HG03175 (cell line): ENCODE data around the gene TOMT.

Experiments
- ATAC-seq: cut with Tn5 transposase; IDR thresholded peaks from one replicate; pipeline ENCODE4 v1.9.1; 2021; ENCODE audit warnings: mild to moderate bottlenecking, moderate library complexity; ENCODE audit not compliant: unreplicated experiment

TOMT gene, protein sequence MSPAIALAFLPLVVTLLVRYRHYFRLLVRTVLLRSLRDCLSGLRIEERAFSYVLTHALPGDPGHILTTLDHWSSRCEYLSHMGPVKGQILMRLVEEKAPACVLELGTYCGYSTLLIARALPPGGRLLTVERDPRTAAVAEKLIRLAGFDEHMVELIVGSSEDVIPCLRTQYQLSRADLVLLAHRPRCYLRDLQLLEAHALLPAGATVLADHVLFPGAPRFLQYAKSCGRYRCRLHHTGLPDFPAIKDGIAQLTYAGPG

DNA sequence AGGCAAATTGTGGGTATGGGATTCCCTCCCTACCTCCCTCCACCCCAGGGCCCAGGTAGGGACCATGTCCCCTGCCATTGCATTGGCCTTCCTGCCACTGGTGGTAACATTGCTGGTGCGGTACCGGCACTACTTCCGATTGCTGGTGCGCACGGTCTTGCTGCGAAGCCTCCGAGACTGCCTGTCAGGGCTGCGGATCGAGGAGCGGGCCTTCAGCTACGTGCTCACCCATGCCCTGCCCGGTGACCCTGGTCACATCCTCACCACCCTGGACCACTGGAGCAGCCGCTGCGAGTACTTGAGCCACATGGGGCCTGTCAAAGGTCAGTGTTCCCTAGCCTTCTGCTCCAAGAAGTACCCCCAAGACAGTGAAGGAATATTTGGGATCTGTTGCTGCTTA is at the start of gene TOMT:
Gene TOMT (plus strand): TSS at position 37 of the 400 bp plus-strand sequence. CDS start 28 bp downstream, at position 65.
- ATAC-seq, result no peak

DNA sequence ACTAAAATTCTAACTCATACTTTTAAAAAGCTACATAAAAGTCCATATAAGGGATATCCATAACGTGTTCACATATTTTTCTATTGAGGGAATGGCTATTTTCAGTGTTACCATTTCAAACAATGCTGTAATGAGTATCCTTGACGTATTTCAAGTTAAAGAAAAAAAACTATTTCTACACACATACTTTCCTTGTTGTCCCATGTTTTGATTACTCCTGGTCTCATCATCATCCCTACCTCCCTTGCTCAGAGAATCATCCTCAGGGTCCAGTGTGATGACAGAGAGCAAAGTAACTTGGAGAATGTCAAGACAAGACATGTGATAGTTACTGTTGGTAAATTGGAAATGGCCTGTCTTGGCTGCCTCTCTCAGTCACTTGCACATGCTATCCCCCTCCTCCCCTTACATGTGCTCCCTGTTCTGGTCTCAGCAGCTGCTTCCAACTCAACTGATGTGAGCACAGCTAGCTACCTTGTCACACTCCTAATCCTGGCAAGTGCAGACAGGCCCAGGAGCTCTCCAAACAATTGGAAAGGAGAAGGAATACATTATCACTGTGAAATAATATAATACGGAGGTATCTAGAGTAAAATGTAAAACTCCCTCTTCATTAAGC is 47.2 kb upstream of the TOMT start:
- no peak for ATAC-seq

DNA sequence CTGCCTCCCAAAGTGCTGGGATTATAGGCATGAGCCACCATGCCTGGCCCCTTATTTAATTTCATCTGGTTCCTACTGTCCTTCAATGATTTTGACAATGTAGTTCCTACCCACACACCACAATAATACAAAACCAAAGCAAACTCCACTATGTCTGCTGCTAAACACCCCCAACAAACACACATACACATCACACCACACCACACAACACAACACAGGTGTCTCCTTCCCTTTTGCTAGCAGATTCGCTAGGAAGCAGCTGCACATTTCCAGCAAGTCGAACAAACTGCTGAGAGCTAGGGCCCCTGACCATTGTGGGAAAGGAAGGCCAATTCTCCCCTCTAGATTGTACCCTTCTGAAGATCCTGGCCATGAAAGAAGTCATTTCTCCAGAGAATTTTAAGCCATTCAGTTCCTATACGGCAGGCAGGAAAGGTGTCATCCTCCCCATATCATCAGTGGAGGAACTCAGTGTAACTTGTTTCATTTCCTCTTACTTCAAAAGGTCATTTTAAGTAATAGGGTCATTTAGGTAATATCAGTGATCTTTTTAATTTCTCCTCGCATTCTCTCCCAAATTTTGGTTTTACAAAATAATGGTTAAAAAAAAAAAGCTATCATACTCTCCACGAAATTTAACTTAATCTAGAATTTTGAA is 43.9 kb upstream of the TOMT start:
- ATAC-seq, result no peak

DNA sequence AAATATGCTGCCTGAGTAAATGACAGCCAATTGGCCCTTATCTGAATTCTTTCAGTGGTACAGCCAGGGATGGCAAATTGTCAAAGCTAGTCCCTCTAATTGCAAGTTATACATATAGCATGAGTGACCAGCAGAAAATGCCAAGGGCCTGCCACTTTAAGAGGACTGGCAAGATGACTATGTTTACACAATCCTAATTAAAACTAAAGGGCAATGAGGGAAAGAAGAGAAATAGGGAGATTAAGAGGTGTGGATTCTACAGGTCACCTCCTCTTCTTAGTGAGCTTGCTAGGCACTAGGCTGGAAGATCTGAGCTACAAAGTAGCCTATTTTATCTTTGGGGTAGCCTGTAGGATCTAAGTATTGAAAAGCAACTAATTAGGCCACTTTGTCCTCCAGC is 38.9 kb upstream of the TOMT start:
- no peak for ATAC-seq

DNA sequence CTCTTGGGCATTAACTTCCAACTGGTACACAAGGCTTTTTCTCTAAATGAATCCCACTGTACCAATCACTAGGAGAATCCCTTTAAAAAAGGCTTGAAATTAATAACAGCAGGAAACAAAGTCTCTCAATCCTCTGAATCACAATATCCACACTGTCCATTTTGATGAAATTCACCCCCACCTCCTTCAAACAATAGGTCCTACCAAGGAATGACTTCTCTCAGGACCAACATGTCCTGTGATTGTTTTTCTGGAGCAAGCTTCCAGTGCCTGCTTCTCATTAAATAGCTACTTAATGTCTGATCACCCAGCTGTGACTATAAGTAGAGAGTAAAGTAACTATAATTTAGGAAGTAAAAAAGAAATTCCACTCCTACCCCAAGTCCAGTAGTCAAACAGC is 38.5 kb upstream of the TOMT start:
- no peak for ATAC-seq

DNA sequence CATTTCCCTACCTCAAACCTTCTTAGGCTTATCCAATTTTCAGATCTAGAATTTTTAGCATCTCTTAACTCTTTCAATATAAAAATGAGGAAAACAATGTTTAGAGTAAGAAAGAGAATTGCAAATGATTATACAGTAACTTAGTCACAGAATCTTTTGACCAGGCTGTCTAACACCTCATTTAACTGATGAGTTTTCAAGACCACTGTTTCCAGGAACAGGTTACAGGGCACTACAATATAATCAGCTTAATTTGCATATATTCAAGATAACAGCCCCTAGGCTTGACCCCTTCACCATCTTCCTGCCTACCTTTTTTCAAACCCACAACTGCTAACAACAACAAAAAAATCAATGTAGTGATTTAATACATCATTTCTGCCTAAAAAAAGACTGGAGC is 38.0 kb upstream of the TOMT start:
- no peak for ATAC-seq

DNA sequence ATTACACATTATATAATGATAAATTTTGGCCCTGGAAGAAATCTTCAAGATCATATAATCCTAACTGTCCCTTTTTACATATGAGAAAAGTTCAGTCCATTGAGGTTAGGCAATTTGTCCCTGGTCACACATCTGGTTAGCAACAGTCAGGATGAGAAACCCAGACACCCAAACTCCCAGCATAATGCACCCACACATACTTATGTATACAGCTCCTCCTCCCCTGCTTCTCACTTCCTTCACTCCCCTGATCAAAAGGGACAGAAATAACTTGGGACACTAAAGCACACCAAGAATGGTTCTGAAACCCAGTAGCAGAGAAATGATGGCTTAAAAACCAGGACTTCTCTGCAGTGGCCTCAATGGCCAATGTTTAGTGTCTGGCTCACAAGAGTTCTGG is 36.5 kb upstream of the TOMT start:
- ATAC-seq, result no peak

DNA sequence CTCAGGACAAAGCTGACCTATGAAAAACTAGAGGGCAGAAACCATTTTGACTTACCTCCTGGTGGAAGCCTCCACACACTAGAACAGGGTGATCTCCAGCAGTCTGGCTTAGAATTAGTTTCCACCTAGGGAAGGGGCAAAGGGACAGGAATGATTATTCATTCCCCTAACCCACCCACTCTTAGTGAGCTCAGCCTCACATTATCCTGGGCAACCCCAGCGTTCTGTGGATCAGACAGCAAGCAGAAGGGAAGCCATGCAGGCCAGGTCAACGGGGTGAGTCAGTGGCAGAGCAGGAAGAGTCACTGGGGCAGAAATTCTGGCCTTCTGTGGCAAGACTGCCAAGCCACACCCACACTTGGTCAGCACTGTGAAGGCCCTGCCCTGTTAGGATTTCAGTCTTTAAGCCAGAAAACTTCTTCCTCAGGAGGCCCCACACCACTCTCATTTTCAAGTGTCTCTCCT is 35.9 kb upstream of the TOMT start:
- ATAC-seq, result peak; percentile 64

DNA sequence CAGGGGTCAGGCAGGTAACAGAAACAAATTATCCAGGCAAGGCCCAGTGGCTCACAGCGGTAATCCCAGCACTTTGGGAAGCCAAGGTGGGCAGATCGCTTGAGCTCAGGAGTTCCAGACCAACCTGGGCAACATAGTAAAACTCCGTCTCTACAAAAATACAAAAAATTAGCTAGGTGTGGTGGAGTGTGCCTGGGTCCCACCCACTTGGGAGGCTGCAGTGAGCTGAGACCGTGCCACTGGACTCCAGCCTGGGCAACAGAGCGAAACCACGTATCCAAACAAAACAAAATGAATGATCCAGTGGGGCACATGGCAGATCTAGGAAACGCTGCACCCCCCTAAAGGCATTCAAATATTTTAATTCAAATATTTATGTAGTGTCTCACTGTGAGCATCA is 35.2 kb upstream of the TOMT start:
- ATAC-seq, result no peak

DNA sequence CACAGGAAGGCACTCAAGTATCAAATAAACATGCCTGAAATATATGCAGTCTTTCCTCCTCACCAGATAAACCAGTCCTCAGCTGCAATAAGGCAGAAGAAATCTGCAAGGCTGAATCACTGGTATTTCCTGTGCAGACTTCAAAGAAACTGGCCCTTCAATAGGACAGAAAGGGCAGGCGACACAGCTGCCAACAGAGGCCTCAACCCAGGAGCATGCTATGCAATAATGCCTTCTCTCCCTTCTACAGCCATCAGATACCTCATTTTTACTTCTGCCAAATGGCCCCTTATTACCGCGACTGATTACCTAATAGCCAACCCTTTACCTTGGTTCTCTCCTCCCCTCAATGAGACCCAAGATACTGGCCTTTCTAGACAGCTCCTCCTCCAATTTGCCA is 33.4 kb upstream of the TOMT start:
- no peak for ATAC-seq

DNA sequence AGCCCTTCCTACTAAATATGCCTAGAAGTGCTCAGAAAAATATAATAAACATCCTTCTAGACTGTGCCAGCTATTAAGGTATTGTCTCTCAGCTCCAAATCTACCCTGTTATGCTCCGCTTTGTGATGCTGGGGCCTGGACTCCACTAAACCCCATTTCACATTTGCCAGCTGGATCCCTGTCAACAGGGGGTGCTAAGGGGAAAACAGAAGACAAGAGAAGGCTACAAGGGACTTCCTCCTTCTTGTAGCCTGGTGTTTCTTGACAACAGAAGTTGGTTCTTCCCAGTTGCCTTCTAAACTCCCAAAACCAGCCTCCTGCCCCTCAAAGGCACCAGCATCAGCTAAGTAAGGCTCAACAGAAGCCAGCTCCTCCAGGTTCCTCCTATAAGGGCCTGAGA is 30.6 kb upstream of the TOMT start:
- no peak for ATAC-seq

DNA sequence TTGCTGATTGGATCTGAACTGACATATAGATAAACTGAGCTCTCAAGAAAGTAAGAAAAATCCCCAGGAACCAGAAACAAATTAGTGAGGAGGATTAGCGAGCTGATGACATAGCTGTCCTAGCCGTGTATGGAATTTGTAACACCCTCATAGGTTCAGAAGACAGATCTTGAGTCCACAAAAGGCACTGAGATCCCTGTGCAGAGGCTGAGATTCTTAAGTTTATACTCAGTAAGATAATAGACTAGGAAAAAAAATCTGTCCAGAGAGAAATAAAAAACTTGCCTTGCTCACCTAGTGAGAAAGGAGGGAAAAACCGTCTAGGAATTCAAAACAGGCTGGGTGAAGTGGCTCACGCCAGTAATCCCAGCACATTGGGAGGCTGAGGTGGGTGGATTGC is 30.0 kb upstream of the TOMT start:
- no peak for ATAC-seq

DNA sequence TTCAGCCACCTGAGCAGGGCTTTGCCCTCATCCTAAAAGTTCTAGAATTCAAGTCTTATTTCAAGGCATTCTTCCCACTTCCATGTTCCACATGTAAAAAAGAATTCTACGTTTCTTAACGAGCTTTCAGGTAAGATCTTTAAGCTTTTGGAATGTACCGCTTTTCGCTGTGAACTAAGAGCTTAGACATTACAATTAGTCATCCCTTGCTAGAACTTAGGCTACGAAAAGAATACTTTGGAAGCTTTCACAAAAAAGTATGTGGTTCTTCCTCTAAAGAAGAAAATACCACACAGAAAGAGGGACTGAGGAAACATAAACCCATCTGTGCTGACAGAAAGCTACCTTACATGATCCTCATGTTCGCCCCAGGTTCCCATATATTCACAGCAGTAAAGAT is 27.2 kb upstream of the TOMT start:
- ATAC-seq, result no peak

DNA sequence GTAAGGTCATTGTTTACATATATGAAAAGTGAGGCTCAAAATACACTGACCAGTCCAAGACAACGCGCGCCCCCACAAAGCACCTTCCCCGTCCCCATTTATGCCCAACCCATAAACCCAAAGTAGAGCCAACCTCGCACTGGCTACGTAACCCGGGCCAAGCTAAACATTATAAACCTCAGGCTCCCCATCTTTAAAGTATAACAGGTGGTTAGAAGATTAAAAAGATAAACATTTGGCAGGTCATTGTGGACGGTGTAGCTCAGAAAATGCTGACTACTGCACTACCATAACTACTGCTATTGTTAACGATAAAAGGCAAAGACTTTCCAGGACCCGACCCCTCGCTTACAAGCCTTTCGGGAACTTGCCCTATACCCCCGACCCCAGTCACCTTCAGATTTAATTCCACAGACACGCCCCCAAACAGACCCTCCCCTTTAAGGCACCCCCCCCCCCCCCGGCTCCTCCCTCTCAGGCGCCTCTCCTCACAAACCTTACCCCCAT is 25.9 kb upstream of the TOMT start:
- no peak for ATAC-seq

DNA sequence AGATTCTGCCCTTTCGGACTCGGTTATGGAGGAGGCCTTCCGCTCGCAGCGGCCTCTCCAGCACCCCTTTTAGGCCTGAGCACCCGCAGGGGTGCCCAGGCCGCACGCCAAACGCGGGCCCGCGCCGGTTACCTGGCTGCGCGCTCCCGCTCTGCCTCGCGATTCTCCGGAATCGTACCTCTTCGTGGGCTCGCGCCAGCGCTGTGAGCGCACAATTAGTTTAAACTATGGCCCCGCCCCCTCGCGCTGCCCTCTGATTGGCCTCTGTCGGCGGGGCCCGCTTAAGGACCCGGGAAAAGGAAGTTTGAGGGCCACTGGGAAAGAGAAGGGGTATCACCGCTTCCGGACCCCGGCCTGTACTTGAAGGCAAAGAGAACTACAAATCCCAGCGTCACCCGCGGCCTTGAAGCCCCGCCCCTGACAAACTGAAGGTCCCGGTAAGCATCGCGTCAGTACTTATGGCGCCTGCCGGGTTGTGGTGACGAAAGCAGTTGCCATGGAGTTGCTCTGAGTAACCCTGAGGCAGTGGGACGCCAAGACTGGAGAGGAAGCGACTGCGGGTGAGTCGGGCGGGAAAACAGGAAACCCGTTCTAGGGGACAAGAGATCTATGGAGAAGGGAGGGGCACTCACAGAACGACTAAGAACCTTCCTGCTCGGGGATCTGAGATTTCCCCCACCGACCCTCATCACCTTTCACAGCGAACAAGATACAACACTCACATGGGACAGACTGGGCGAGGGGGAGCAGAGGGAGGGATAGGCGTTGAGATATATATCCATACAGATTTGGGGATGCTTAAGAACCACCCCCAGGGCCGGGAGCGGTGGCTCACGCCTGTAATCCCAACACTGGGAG is 25.2 kb upstream of the TOMT start, which contains the start of the genes LRRC51 and NUMA1:
Gene LRRC51 (plus strand): TSS at position 525 of the 858 bp plus-strand sequence. CDS start 8,234 bp downstream, outside the sequence.
Gene NUMA1 (minus strand): TSS at position 217 of the 858 bp plus-strand sequence. CDS start 44,599 bp downstream, outside the sequence.
- ATAC-seq, result peak; percentile 93

DNA sequence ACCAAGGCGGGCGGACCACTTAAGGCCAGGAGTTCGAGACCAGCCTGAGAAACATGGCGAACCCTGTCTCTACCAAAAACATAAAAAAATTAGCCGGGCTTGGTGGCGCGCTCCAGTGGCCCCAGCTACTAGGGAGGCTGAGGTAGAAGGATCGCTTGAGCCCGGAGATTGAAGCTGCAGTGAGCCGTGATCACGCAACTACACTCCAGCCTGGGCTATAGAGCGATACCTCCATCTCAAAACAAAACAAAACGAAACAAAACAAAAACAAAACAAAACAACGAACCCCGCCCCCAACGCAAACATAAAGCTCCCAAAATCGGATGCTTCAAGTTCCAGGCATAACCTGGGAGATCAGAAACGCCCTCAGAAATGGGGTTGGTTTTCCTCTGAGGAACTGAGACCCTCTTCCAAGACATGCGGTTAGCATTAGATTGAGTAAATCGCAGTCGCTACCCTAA is 24.5 kb upstream of the TOMT start:
- ATAC-seq, result no peak

DNA sequence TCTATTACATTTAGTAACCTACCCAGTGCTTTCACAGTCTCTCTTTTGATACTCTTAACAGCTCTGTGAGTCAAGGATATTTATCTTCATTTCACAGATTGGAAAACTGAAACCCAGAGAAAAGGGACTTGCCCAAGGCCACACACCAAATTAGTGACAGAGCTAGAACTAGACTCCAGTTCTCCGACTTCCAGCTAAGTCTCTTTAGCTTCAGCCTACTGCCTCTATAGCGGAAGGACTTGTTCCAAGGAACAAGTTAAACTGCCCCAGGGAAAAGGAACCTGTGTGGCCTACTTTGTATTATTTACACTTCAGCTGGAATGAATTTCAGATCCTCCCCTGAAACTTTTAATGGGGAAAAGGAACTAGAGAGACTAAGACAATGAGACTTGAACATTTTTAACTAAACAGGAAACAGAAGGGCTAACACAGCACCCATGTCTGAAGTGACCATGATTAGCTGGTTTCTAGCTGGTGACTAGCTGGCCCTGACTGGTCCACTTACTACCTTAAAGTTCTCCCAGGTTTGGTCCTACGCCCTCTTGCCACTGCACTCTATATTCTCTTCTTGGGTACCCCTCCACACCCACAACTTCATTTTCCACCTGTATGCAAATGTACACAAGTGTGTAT is 23.8 kb upstream of the TOMT start:
- no peak for ATAC-seq

DNA sequence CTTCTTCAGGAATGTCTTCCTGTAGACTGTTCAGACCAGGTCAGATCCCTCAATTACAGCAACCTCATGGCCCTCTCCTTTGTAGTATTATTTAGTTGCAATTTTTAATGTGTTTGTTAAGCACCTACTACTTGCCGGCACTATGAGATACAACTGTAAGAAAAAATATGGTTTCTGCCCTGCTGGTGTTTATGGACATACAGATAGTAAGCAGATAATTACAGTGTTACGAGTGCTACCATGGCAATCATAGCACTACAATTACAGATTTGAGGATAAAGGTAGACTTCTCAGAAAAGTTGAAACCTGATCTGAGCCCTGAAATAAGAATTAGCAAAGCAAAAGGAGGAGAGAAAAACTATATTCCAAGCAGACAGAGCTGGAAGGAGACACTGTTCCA is 22.3 kb upstream of the TOMT start:
- ATAC-seq, result no peak

DNA sequence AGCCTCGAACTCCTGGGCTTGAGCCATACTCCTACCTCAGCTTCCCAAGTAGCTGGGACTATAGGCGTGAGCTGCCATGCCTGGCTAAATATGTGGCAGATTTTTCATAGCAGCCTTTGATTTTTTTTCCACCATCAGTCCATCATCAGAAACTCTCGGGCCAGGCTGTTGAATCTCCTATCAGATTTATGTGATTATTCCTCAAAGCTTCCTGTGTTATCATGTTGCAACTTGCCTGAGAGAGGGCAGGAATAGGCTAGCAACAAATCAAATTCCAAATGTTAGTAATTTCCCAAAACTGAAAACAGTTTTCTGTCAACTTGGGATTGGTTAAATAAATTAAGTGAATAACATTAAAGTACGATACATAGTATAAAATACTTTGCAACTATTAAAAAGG is 21.6 kb upstream of the TOMT start:
- no peak for ATAC-seq

DNA sequence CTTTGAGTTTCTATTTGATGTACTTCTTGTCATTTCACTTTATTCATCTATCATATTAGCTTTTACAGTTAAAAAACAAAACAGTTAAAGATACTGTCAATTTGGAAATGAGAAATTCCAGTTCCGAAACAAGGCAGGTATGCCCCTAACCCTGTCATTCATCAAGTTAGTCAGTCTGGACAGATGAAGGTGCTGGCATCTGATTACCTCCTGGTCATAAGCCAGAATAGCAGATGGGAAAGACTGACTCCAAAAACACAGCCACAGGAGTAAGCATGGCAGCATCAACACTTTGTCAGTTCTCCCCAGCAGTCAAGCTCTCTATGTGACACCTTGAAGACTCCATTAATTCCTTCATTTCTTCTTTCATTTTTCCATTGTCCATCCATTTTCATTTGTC is 20.8 kb upstream of the TOMT start:
- no peak for ATAC-seq
